Articular chondrocyte of knee joint (primary cell): Measurements from ENCODE around the gene ZNF569. TPM values are rescaled to one million over a fixed set of nuclear protein-coding genes. Genes with fewer than 3 reads are reported as not detected.

Experiments used
- total RNA-seq: library from RNA; depleted of rRNA; stranded (reverse); fragments of >200 nt; gene quantifications from 2 replicates; pipeline ENCODE4 v1.2.3, GENCODE V29; 2012

The ZNF569 gene
- 7.6 and 8.6 TPM in 2 replicates for total RNA-seq

DNA sequence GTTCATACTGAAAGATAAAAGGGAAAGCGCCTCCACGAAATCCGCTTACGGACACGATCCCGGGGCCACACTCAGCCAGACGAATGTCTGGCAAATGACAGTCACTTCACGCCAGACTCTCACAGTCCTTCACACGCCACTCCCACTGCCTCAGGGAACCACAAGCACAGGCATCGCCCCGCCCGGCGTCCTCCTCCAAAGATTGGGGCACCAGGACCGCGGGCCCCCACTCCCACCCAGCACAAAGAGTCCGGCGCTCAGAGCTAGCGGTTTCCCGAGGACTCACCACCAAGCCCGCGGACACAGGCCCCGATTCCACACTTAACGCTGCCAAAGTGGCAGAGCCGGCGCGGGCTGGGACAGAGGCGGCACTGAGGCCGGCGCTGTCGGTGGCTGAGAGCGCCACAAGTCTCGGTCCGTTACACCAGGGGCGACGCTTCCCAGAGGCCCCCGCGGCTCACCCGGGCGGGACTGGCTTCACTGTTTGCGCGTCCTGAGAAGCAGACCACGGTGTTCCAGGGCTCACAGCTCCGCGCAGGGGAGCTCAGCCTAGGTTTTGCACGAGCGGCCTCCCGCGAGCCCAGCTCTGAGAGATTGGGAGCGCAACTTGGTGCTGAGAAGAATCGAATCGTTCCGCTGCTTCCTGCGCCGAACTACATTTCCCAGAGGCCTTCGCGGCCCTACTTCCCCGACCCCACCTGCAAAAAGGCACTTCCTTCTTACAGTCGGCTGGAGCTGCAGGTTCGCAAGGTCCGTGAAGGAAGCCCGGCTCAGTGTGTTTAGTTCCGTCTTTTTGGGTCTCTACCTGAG lies at the start of gene ZNF569:
Gene ZNF569 (minus strand): TSS at position 647 of the 810 bp plus-strand sequence. CDS start 22,523 bp downstream, outside the sequence.

DNA sequence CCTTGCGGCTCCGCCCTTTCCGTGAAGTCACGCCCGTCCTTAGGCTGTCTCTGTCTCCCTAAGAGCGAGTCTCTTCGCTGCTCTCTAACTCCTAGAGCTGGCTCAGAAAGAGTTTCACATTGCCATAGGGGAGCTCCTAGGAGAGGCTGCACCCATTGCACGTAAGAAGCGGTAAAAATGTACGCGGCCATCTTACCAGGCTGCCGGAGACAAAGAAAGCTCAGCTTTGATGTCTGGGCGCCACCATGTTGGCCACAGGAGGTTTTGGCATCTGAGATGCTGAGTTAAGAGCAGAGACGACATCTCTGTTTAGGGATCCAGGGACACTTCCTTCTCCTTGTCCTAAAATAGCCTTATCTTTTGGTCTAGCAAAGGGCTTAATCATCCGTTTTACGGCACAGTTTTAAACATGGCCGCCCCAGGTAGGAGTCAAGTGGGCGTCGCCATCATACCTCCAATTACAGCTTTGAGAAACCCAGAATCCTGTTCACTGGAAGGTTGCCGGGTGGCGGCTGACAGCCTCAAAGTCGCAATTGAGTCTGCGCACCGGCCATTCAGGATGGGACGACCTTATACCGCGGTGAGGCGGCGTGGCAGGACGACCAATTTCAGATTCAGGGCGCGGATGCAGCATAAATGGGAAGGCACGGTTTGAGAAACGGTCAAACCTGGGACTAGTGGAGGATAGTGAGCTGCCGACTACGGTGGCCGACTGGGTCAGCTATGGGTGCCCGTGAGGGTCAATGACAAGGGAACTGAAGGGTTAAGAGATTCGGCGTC lies 39.3 kb upstream of the ZNF569 start, which contains the start of gene ZNF793:
Gene ZNF793 (plus strand): TSS at position 553 of the 780 bp plus-strand sequence. CDS start 16,501 bp downstream, outside the sequence.

DNA sequence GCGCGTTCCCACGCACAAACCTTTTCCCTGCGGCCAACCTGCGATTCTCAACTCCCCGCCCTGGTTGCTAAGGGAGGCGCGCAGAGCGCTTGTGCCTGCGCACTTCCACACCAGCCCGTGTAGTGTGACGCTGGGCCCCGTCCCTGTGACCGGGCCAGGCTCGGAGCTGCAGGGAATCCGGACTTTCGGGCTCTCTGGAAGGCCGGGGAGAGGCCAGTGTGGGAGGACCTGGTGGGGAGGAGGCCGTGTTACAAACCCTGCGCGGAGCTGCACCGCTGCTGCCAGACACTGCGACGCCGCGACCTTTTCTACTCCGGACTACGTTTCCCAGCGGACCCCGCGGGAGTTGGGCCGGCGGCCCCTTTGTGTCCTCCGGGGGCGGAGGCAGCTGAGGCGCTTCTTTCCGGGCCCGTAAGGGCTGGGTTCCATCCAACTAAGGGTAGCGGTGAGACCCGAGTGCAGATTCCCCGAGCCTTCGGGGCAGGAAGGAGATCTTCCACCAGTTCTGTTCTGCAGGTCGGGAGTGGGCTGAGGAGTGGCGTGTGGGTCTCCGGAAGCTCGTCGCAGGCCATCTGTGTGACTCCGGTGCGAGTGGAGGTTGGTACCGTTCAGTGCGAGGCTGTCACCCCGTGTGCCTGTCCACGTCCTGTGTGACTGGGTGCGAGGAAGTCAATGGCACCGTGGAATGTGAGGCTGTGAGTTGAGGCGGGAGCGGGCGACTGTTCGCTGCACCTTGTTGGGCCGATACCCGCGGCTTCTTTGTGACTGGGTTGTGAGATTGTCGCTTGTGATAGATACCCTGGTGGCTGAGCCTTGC lies 1.9 kb upstream of the ZNF569 start, which contains the start of gene ZNF570:
Gene ZNF570 (plus strand): TSS at position 396 of the 817 bp plus-strand sequence. CDS start 999 bp downstream, outside the sequence.

DNA sequence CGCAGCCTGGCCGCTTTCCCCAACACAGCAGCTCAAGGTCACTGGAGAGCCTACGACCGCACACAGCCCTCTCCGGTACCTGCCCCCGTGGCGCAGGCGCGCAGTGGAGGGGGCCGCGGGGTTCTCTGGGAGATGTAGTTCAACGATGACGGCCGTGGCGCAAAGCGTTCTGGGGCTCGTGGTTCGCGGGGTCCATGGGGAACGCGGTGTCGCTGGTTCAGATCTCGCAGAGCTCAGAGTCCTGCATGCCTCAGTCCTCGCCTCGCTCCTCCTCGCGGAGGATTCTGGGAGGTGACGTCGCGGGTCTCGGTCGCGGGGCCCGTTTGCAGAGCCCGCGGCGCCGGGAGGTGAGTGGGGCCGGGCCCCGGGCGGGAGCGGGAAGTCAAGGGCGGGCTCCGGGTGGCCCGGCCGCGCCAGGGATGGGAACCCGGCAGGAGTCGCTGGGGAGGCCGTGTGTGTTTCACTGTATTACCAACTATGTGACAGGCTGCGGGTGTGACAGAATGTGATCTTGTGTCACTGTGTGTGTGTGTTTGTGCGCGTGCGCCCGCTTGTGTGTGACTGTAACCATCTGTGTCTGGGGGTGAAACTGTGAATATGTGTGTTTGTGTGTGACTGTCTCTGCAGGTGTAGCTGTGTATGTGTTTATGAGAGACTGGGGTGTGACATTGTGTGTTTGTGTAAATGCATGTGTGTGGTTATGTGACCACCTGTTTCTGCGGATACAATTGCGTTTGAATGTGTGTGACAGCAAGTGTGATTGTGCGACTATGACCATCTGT lies 96.2 kb downstream of the ZNF569 start, which contains the start of gene ZNF527:
Gene ZNF527 (plus strand): TSS at position 220 of the 782 bp plus-strand sequence. CDS start 3,100 bp downstream, outside the sequence.

Other genes with a start within 250 kb of the ZNF569 start
- 8.4 and 11.1 TPM in 2 replicates for gene ZNF383, start 249.2 kb downstream of the ZNF569 start, total RNA-seq
- 7.3 and 10.2 TPM in 2 replicates for gene ZNF527, start 96.3 kb downstream of the ZNF569 start, total RNA-seq
- 12.3 and 14.3 TPM in 2 replicates for gene ZNF570, start 1.9 kb upstream of the ZNF569 start, total RNA-seq
- gene ZNF793, start 39.5 kb upstream of the ZNF569 start, total RNA-seq: 4.7 and 6.3 TPM in 2 replicates
- 5.2 and 5.6 TPM in 2 replicates for gene ZNF571, start 127.3 kb upstream of the ZNF569 start, total RNA-seq
- 1.2 and 1.4 TPM in 2 replicates for gene ZNF540, start 127.4 kb upstream of the ZNF569 start, total RNA-seq
- 18.9 and 22.7 TPM in 2 replicates for gene ZFP30, start 188.0 kb upstream of the ZNF569 start, total RNA-seq